Mammary epithelial cell (primary cell): ENCODE data around the gene MRFAP1.

Experiments
- CTCF ChIP-seq, 2 donors: IDR thresholded peaks in 1 of 2; conservative IDR thresholded peaks in 1 of 2; 2 replicates each; pipeline ENCODE4 v1.5.1; 2011 to 2012; ENCODE audit warnings: inconsistent platforms in 2 of 2, low read length in 2 of 2, mild to moderate bottlenecking in 2 of 2, control low read depth in 1 of 2, low read depth in 1 of 2; ENCODE audit not compliant: insufficient read depth in 1 of 2; ENCODE audit errors: extremely low read depth in 1 of 2
- EZH2 ChIP-seq: IDR thresholded peaks from 2 replicates; pipeline ENCODE4 v1.6.1; 2012; ENCODE audit warnings: low read length, inconsistent platforms, borderline replicate concordance

GRCh38 chr4:6607368-6608055 lies 33.0 kb upstream of the MRFAP1 start:
- TF ChIP-seq EZH2 (no peak), CTCF (conservative IDR thresholded peaks at IDR 0.05 in 1 of 2, IDR thresholded peaks at IDR 0.05 in 1 of 2; ENCODE audit: extremely low read depth in 1 of 2, insufficient read depth in 1 of 2, low read depth in 1 of 2, low read length in 2 of 2) (no peak)
